HG03064 (cell line): ENCODE data around the gene WFIKKN1.

ENCODE experiments used
- ATAC-seq: cut with Tn5 transposase; IDR thresholded peaks from one replicate; pipeline ENCODE4 v1.9.1; 2021; ENCODE audit warnings: low read depth; ENCODE audit not compliant: unreplicated experiment

Gene WFIKKN1

GRCh38 chr16:630815-631405 is at the start of gene WFIKKN1:
WFIKKN1 (plus strand) TSS chr16:630985; CDS start chr16:631254, 269 bp downstream.
- ATAC-seq: no peak

GRCh38 chr16:582218-582613 is 48.6 kb upstream of the WFIKKN1 start:
- ATAC-seq: no peak

- no peak for ATAC-seq
These were observed 48.0 kb upstream of the WFIKKN1 start for GRCh38 chr16:582614-583331.

- no peak for ATAC-seq
These were observed 47.3 kb upstream of the WFIKKN1 start for GRCh38 chr16:583470-583814.

- ATAC-seq: no peak
These were observed 46.8 kb upstream of the WFIKKN1 start for GRCh38 chr16:583815-584591.

- no peak for ATAC-seq
These were observed 45.4 kb upstream of the WFIKKN1 start for GRCh38 chr16:585351-585750.

GRCh38 chr16:586047-586644 is 44.6 kb upstream of the WFIKKN1 start:
- ATAC-seq: no peak

- no peak for ATAC-seq
These were observed 43.9 kb upstream of the WFIKKN1 start for GRCh38 chr16:586645-587590.

- peak; percentile 19 for ATAC-seq
These were observed 42.2 kb upstream of the WFIKKN1 start for GRCh38 chr16:588639-588888.

GRCh38 chr16:588889-589657 is 41.7 kb upstream of the WFIKKN1 start:
- peak; percentile 60 for ATAC-seq

- peak; percentile 62 for ATAC-seq
These were observed 41.1 kb upstream of the WFIKKN1 start, which contains the start of gene RAB40C for GRCh38 chr16:589658-590187. RAB40C (plus strand) TSS chr16:590066; CDS start chr16:590292, 226 bp downstream.

- ATAC-seq: peak; percentile 4
These were observed 40.5 kb upstream of the WFIKKN1 start for GRCh38 chr16:590188-590814.

- no peak for ATAC-seq
These were observed 40.0 kb upstream of the WFIKKN1 start for GRCh38 chr16:590815-591200.

- no peak for ATAC-seq
These were observed 39.6 kb upstream of the WFIKKN1 start for GRCh38 chr16:591231-591630.

- no peak for ATAC-seq
These were observed 38.8 kb upstream of the WFIKKN1 start for GRCh38 chr16:591892-592517.

- no peak for ATAC-seq
These were observed 38.1 kb upstream of the WFIKKN1 start for GRCh38 chr16:592518-593306.

- ATAC-seq: no peak
These were observed 37.4 kb upstream of the WFIKKN1 start for GRCh38 chr16:593406-593805.

- ATAC-seq: no peak
These were observed 37.0 kb upstream of the WFIKKN1 start for GRCh38 chr16:593807-594206.
